Stomach (tissue), 9 donors: ENCODE data around the gene CATSPER1. TPM values are rescaled to one million over a fixed set of nuclear protein-coding genes. Genes with fewer than 3 reads are reported as not detected.

ENCODE experiments used
- DNase-seq, 2 donors: peaks; one replicate each; pipeline versions ENCODE4 v3.0.0 to v3.0.0-alpha.2; 2013 to 2019
- H3K27ac ChIP-seq, 5 donors: fragments of 200-600 bp in 4 of 5; sonication (generic) in 4 of 5; one replicate each; pipeline ENCODE4 v1.5.1; 2013 to 2019; ENCODE audit warnings: mild to moderate bottlenecking in 1 of 5, moderate library complexity in 1 of 5
- H3K27me3 ChIP-seq, 3 donors: fragments of 200-600 bp; sonication (generic); one replicate each; pipeline ENCODE4 v1.5.1; 2017 to 2019; ENCODE audit warnings: mixed run types in 1 of 3
- H3K36me3 ChIP-seq, 4 donors: fragments of 200-600 bp; sonication (generic); 1 replicate in 3 of 4; 2 replicates in 1 of 4; pipeline ENCODE4 v1.5.1; 2016 to 2019
- H3K4me1 ChIP-seq, 4 donors: fragments of 200-600 bp; sonication (generic); one replicate each; pipeline ENCODE4 v1.5.1; 2016 to 2019
- H3K4me3 ChIP-seq, 4 donors: fragments of 200-600 bp; sonication (generic) in 3 of 4; one replicate each; pipeline ENCODE4 v1.5.1; 2016 to 2019; ENCODE audit warnings: mild to moderate bottlenecking in 1 of 4
- H3K9me3 ChIP-seq, 4 donors: fragments of 200-600 bp; sonication (generic); one replicate each; pipeline ENCODE4 v1.5.1; 2016 to 2019
- CTCF ChIP-seq, 7 experiments: fragments of 450-650 bp in 4 of 7; fragments of 200-600 bp in 3 of 7; sonication (generic) in 3 of 7; IDR thresholded peaks; one replicate each; pipeline ENCODE4 v1.5.1; 2016 to 2019; ENCODE audit warnings: antibody characterized with exemption in 7 of 7, control low read depth in 2 of 7, mild to moderate bottlenecking in 1 of 7
- EP300 ChIP-seq: sonication (generic); formaldehyde crosslinking; IDR thresholded peaks from one replicate; pipeline ENCODE4 v1.6.1; 2017; ENCODE audit warnings: antibody characterized with exemption
- POLR2A ChIP-seq, 4 donors: fragments of 450-650 bp; IDR thresholded peaks; one replicate each; pipeline ENCODE4 v1.6.1; 2016; ENCODE audit warnings: antibody characterized with exemption in 4 of 4, control low read depth in 2 of 4, mild to moderate bottlenecking in 1 of 4, moderate library complexity in 1 of 4
- POLR2AphosphoS5 ChIP-seq, 3 donors: sonication (generic); formaldehyde crosslinking; IDR thresholded peaks; one replicate each; pipeline ENCODE4 v1.6.1; 2016; ENCODE audit warnings: antibody characterized with exemption in 3 of 3
- WGBS, 5 donors: extraction: QIAGEN DNeasy Blood & Tissue Kit in 3 of 5; methylation state at CpG; one replicate each; pipeline versions ENCODE4 v1.1.5 to v1.1.7; 2013 to 2018; 5-methylcytosine and 5-hydroxymethylcytosine counted together
- intact Hi-C: fragments of 100-400 bp; cut with DNase I; formaldehyde crosslinking; loops from one replicate; pipeline ENCODE4 v1.15.1; 2023; ENCODE audit warnings: low total_unique reads
- polyA plus RNA-seq, 3 donors: library from polyadenylated mRNA; stranded (reverse); fragments of 200-250 nt; gene quantifications; one replicate each; pipeline ENCODE4 v1.2.3, GENCODE V29; 2013
- total RNA-seq, 5 donors: library from RNA; depleted of rRNA; stranded (reverse); fragments of >200 nt; gene quantifications; one replicate each; pipeline versions ENCODE4 v1.1.0 to v1.2.3, GENCODE V29; 2014 to 2016
- donor health status: healthy with polysubstance abuse.
- donor health status: Bipolar disorder and iron deficiency.
- donor health status: healthy.

CATSPER1 gene
- total and polyA plus RNA-seq, 8 donors: 0.08 to 1.4 (median 0.68) TPM; not detected in 5

DNA sequence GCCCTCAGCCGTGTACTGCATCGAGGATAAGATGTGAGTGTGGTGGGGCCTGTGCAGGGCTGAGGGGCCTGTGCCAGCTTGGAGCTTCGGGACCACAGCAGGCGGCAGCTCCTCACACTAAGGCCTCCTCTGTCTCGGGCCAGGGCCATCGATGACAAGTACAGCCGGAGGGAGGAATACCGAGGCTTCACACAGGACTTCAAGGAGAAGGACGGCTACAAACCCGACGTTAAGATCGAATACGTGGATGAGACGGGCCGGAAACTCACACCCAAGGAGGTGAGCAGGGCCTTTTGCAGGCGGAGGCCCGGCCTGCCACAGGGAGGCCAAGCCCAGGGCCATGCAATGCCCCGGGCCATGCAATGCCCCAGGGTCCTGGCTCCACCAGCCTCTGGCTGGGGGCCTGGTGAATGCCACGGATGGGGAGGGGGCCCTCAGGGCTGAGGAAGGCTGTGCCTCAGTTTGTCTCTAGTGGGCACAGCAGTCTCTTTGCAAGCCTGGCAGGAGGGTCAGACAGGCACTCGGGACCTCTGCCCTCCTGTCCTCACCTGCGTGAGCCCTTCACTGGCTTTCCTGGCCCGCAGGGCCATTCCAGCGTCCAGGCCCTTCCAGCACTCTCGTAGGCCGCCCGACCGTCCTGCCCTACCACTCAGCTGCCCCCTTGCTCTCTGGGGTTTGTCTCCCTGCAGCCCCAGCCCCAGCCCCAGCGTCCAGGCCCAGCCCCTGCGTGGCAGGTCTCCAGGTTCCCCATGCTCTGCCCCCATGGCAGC lies 48.5 kb downstream of the CATSPER1 start:
- Histone ChIP-seq H3K9me3 (no peaks in the 10 kb centered on the region), H3K36me3 (peaks cover 43 to 66% (median 63%) of the 10 kb centered on the region in 4 donors), H3K27me3 (no peaks in the 10 kb centered on the region), H3K27ac (no peak overlapping the region), H3K4me3 (no peak overlapping the region), H3K4me1 (no peaks in the 10 kb centered on the region)
- intact Hi-C loops: no loop called here
- no peak for TF ChIP-seq POLR2A (IDR thresholded peaks at IDR 0.05)
- no peak for TF ChIP-seq CTCF (IDR thresholded peaks at IDR 0.05)
- TF ChIP-seq EP300: no peak
- no peak for TF ChIP-seq POLR2AphosphoS5 (IDR thresholded peaks at IDR 0.05)
- 87 to 94% (median 91%) methylated on average over 16 to 28 of the region's 29 CpGs for WGBS, 5 donors
- no peak for DNase-seq

DNA sequence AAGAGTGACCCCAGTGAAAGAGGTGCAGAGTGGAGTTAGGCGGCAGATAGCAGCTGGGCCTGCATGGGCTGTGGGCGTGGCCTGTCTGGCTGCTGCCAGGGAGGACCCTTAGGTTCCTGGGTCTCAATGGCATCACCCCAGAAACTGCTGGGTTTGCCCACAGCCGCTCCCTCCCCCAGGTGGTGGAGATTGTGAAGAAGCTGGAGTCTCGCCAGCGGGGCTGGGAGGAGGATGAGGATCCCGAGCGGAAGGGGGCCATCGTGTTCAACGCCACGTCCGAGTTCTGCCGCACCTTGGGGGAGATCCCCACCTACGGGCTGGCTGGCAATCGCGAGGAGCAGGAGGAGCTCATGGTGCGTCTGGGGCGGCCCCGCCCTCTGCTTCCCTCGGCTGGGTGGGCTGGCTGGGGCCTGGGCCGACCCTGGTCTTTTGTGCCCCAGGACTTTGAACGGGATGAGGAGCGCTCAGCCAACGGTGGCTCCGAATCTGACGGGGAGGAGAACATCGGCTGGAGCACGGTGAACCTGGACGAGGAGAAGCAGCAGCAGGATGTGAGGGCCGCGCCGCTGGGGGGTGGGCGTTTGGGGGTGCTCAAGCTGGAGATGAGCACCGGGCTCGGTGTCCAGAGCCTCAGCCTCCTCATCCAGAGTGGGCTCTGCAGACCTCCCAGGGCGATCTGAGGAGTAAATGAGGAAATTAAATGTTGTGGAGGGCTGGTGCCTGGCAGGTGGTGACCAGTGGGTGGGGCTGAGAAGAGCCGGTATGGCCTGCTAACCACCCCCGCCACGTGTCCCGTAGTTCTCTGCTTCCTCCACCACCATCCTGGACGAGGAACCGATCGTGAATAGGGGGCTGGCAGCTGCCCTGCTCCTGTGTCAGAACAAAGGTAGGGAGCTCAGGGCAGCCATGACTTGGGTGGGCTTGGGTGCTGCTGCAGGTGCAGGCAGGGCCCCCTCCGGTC lies 49.8 kb downstream of the CATSPER1 start:
- Histone ChIP-seq H3K4me1 (no peaks in the 10 kb centered on the region), H3K9me3 (no peaks in the 10 kb centered on the region), H3K36me3 (peaks cover 43 to 79% (median 74%) of the 10 kb centered on the region in 4 donors), H3K27me3 (no peaks in the 10 kb centered on the region), H3K4me3 (no peak overlapping the region), H3K27ac (no peak overlapping the region)
- intact Hi-C loops: no loop called here
- WGBS, 5 donors: 84 to 88% (median 85%) methylated on average over 34 to 43 of the region's 43 CpGs
- DNase-seq: no peak
- no peak for TF ChIP-seq POLR2A (IDR thresholded peaks at IDR 0.05)
- no peak for TF ChIP-seq EP300
- no peak for TF ChIP-seq POLR2AphosphoS5 (IDR thresholded peaks at IDR 0.05)
- TF ChIP-seq CTCF (IDR thresholded peaks at IDR 0.05): no peak

DNA sequence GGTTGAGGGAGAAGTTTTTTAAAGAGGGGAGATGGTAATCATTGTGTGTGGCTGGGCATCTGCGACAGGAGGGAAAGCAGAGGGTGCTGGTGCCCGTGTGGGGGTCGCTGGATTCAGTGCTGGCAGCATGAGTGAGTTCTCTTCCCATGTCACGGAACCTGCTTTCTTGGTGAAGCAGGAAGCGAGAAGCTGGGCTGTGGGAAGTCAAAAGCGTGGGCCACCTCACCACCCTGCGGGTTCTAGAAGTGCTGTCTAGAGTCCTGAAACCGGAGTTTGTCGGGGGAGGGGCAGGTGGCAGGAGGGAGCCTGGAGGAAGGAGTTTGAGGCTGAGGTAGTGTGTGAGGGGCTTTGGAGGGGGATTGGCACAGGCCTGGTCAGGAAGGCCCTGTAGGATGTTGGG lies 50.5 kb downstream of the CATSPER1 start:
- no peaks in the 10 kb centered on the region for H3K9me3 ChIP-seq
- DNase-seq: no peak
- intact Hi-C loops: no loop called here
- 90 to 97% (median 94%) methylated on average over 9 of the region's 9 CpGs for WGBS, 5 donors
- no peak overlapping the region for H3K27ac ChIP-seq
- H3K4me3 ChIP-seq: no peak overlapping the region
- no peaks in the 10 kb centered on the region for H3K4me1 ChIP-seq
- H3K36me3 ChIP-seq: peaks cover 43 to 79% (median 74%) of the 10 kb centered on the region in 4 donors
- TF ChIP-seq CTCF (IDR thresholded peaks at IDR 0.05) (no peak), EP300 (no peak), POLR2A (IDR thresholded peaks at IDR 0.05) (no peak), POLR2AphosphoS5 (IDR thresholded peaks at IDR 0.05) (no peak)
- no peaks in the 10 kb centered on the region for H3K27me3 ChIP-seq

GRCh38 chr11:65973439-65974110 lies 52.7 kb downstream of the CATSPER1 start:
- Histone ChIP-seq H3K4me3 (no peak overlapping the region), H3K9me3 (no peaks in the 10 kb centered on the region), H3K4me1 (peaks cover 0 to 11% (median 0%) of the 10 kb centered on the region in 4 donors), H3K27me3 (no peaks in the 10 kb centered on the region), H3K27ac (no peak overlapping the region), H3K36me3 (peaks cover 50 to 82% (median 77%) of the 10 kb centered on the region in 4 donors)
- no peak for DNase-seq
- TF ChIP-seq CTCF (IDR thresholded peaks at IDR 0.05) (no peak), EP300 (no peak), POLR2AphosphoS5 (IDR thresholded peaks at IDR 0.05) (no peak), POLR2A (IDR thresholded peaks at IDR 0.05) (no peak)
- WGBS, 5 donors: 91 to 98% (median 95%) methylated on average over 13 of the region's 13 CpGs
- intact Hi-C loops: no loop called here
